Measurements from ENCODE around the gene WNK2. TPM values are rescaled to one million over a fixed set of nuclear protein-coding genes. Genes with fewer than 3 reads are reported as not detected.

WNK2 gene
- total and polyA plus RNA-seq, 7 donors, result 8.1 to 58.8 (median 35.5) TPM

GRCh38 chr9:93217706-93218105 lies 33.8 kb downstream of the WNK2 start:
- Histone ChIP-seq H3K9me3 (peaks cover 5% of the 10 kb centered on the region), H3K27ac (peak overlapping the region; percentile 84), H3K27me3 (ENCODE audit: insufficient read depth in 3 of 3, low read length in 2 of 3) (no peaks in the 10 kb centered on the region), H3K4me1 (peaks cover 30% of the 10 kb centered on the region), H3K4me3 (no peak overlapping the region), H3K36me3 (ENCODE audit: insufficient read depth in 1 of 2, low read depth in 1 of 2) (no peaks in the 10 kb centered on the region)
- TF ChIP-seq CTCF (IDR thresholded peaks at IDR 0.05), result no peak
- DNase-seq (peak; percentile 44 to 67), ATAC-seq (peak; percentile 47 to 76 (median 70))
- 30 to 49% (median 39%) methylated on average over 5 of the region's 5 CpGs for WGBS, 3 donors
- intact Hi-C loops (cut with DNase I), result no loop called here

GRCh38 chr9:93218161-93218560 lies 34.2 kb downstream of the WNK2 start:
- no peak overlapping the region for H3K4me3 ChIP-seq
- WGBS, 3 donors, result 20 to 50% (median 24%) methylated on average over 6 of the region's 6 CpGs
- intact Hi-C loops (cut with DNase I), result no loop called here
- peak; percentile 92 to 97 (median 95) for ATAC-seq
- peak; percentile 80 to 92 for DNase-seq
- no peak for TF ChIP-seq CTCF (IDR thresholded peaks at IDR 0.05)
- no peaks in the 10 kb centered on the region for H3K27me3 ChIP-seq (ENCODE audit: insufficient read depth in 3 of 3, low read length in 2 of 3)
- H3K36me3 ChIP-seq (ENCODE audit: insufficient read depth in 1 of 2, low read depth in 1 of 2), result no peaks in the 10 kb centered on the region
- H3K27ac ChIP-seq, result peak overlapping the region; percentile 84
- H3K9me3 ChIP-seq, result peaks cover 5% of the 10 kb centered on the region
- peaks cover 34% of the 10 kb centered on the region for H3K4me1 ChIP-seq

- peak overlapping the region; percentile 84 for H3K27ac ChIP-seq
Observed at GRCh38 chr9:93218671-93219420, 34.9 kb downstream of the WNK2 start.

DNA sequence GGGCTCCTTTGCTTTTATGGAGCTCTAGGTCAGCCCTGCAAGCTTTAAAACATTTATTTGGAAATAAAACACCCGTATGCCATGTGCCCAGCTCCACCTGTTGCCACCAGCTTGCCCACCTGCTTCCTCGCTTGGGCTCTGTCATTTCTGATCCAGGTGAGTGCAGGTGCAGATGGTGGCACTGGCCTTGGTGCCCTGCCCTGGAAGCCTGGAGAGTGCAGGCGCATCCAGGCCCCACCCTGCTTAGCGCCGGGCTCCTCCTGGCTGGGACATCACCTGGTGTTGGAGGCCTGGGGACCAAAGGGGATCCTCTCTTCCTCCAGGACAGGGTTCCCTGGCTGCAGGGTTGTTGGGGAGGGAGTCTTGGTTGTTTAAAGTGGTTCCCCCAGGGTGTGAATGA lies 35.8 kb downstream of the WNK2 start:
- Histone ChIP-seq H3K4me1 (peaks cover 49% of the 10 kb centered on the region), H3K4me3 (no peak overlapping the region)

More at GRCh38 chr9:93218671-93219420, 34.9 kb downstream of the WNK2 start:
- peaks cover 41% of the 10 kb centered on the region for H3K4me1 ChIP-seq
- intact Hi-C loops (cut with DNase I), result no loop called here
- peak in 1 of 2 donors; percentile 55 for DNase-seq
- H3K4me3 ChIP-seq, result no peak overlapping the region
- H3K9me3 ChIP-seq, result peaks cover 5% of the 10 kb centered on the region
- TF ChIP-seq CTCF (IDR thresholded peaks at IDR 0.05), result no peak
- no peaks in the 10 kb centered on the region for H3K27me3 ChIP-seq (ENCODE audit: insufficient read depth in 3 of 3, low read length in 2 of 3)
- ATAC-seq, result peak; percentile 12 to 39 (median 34)
- 36 to 70% (median 41%) methylated on average over 11 of the region's 11 CpGs for WGBS, 3 donors
- no peaks in the 10 kb centered on the region for H3K36me3 ChIP-seq (ENCODE audit: insufficient read depth in 1 of 2, low read depth in 1 of 2)

More for the DNA sequence above, 35.8 kb downstream of the WNK2 start:
- Histone ChIP-seq H3K27ac (peak overlapping the region; percentile 84), H3K36me3 (ENCODE audit: insufficient read depth in 1 of 2, low read depth in 1 of 2) (no peaks in the 10 kb centered on the region), H3K27me3 (ENCODE audit: insufficient read depth in 3 of 3, low read length in 2 of 3) (no peaks in the 10 kb centered on the region), H3K9me3 (peaks cover 5% of the 10 kb centered on the region)
- ATAC-seq (no peak), DNase-seq (peak in 1 of 2 donors; percentile 44)
- WGBS, 3 donors, result 84 to 98% (median 91%) methylated on average over 5 of the region's 5 CpGs
- intact Hi-C loops (cut with DNase I), result no loop called here
- no peak for TF ChIP-seq CTCF (IDR thresholded peaks at IDR 0.05)

Data from psoas muscle (tissue), 8 donors.